Uterus (tissue), 4 donors: ENCODE data around the gene WWOX. TPM values are rescaled to one million over a fixed set of nuclear protein-coding genes. Genes with fewer than 3 reads are reported as not detected.

Experiments used
- DNase-seq, 2 donors: peaks; one replicate each; pipeline ENCODE4 v3.0.0-alpha.2; 2019 to 2020
- H3K27ac ChIP-seq, 2 donors: fragments of 200-600 bp; sonication (generic); 1 replicate in 1 of 2; 2 replicates in 1 of 2; pipeline ENCODE4 v1.5.1; 2016 to 2018
- H3K27me3 ChIP-seq, 2 donors: fragments of 200-600 bp; sonication (generic); one replicate each; pipeline ENCODE4 v1.5.1; 2018 to 2019; ENCODE audit warnings: control low read depth in 1 of 2
- H3K36me3 ChIP-seq, 2 donors: fragments of 200-600 bp; sonication (generic); one replicate each; pipeline ENCODE4 v1.5.1; 2019; ENCODE audit warnings: control low read depth in 1 of 2
- H3K4me1 ChIP-seq, 2 donors: fragments of 200-600 bp; sonication (generic); one replicate each; pipeline ENCODE4 v1.5.1; 2018 to 2019; ENCODE audit warnings: control low read depth in 1 of 2
- H3K4me3 ChIP-seq, 2 donors: fragments of 200-600 bp; sonication (generic); 1 replicate in 1 of 2; 2 replicates in 1 of 2; pipeline ENCODE4 v1.5.1; 2018 to 2019; ENCODE audit warnings: mild to moderate bottlenecking in 1 of 2
- H3K9me3 ChIP-seq, 2 donors: fragments of 200-600 bp; sonication (generic); one replicate each; pipeline ENCODE4 v1.5.1; 2019; ENCODE audit warnings: control low read depth in 1 of 2
- CTCF ChIP-seq, 4 experiments: fragments of 200-600 bp in 2 of 4; fragments of 450-650 bp in 2 of 4; sonication (generic) in 2 of 4; IDR thresholded peaks; one replicate each; pipeline ENCODE4 v1.5.1; 2016 to 2019; ENCODE audit warnings: antibody characterized with exemption in 4 of 4, mild to moderate bottlenecking in 2 of 4, moderate library complexity in 1 of 4
- POLR2A ChIP-seq, 2 donors: fragments of 450-650 bp; IDR thresholded peaks; one replicate each; pipeline ENCODE4 v1.6.1; 2016; ENCODE audit warnings: antibody characterized with exemption in 2 of 2, mild to moderate bottlenecking in 1 of 2, moderate library complexity in 1 of 2
- intact Hi-C: fragments of 100-400 bp; cut with DNase I; formaldehyde crosslinking; loops from one replicate; pipeline ENCODE4 v1.15.1; 2023; ENCODE audit warnings: low total_unique reads
- total RNA-seq, 4 donors: library from RNA; depleted of rRNA in 3 of 4; stranded (reverse); fragments of >200 nt in 3 of 4; gene quantifications; one replicate each; pipeline versions ENCODE4 v1.1.0 to v1.2.4, GENCODE V29; 2014 to 2023
- donor health status: DM: yes; HTN: yes; CAD: no.

The WWOX gene
- total RNA-seq, 4 donors from 2014 or later: 34.1 to 99.9 (median 55.8) TPM

- Histone ChIP-seq H3K4me3 (no peak overlapping the region), H3K9me3 (no peaks in the 10 kb centered on the region), H3K27me3 (no peaks in the 10 kb centered on the region), H3K27ac (no peak overlapping the region), H3K36me3 (no peaks in the 10 kb centered on the region), H3K4me1 (no peaks in the 10 kb centered on the region)
- DNase-seq: no peak
- intact Hi-C loops: no loop called here
- no peak for TF ChIP-seq CTCF (IDR thresholded peaks at IDR 0.05)
- no peak for TF ChIP-seq POLR2A (IDR thresholded peaks at IDR 0.05)
These were observed 752.7 kb downstream of the WWOX start for GRCh38 chr16:78852081-78852635.

GRCh38 chr16:78862022-78862421 is 762.6 kb downstream of the WWOX start:
- Histone ChIP-seq H3K27me3 (no peaks in the 10 kb centered on the region), H3K27ac (no peak overlapping the region), H3K36me3 (no peaks in the 10 kb centered on the region), H3K4me1 (no peaks in the 10 kb centered on the region), H3K4me3 (no peak overlapping the region), H3K9me3 (no peaks in the 10 kb centered on the region)
- TF ChIP-seq POLR2A (IDR thresholded peaks at IDR 0.05): no peak
- intact Hi-C loops: no loop called here
- no peak for DNase-seq

GRCh38 chr16:78866521-78866920 is 767.1 kb downstream of the WWOX start:
- intact Hi-C loops: no loop called here
- H3K4me1 ChIP-seq: no peaks in the 10 kb centered on the region
- no peak for TF ChIP-seq POLR2A (IDR thresholded peaks at IDR 0.05)
- no peak for TF ChIP-seq CTCF (IDR thresholded peaks at IDR 0.05)
- H3K9me3 ChIP-seq: no peaks in the 10 kb centered on the region
- no peaks in the 10 kb centered on the region for H3K36me3 ChIP-seq
- no peaks in the 10 kb centered on the region for H3K27me3 ChIP-seq
- DNase-seq: no peak
- H3K4me3 ChIP-seq: no peak overlapping the region
- H3K27ac ChIP-seq: no peak overlapping the region

GRCh38 chr16:78869492-78869891 is 770.0 kb downstream of the WWOX start:
- DNase-seq: no peak
- intact Hi-C loops: no loop called here
- H3K4me3 ChIP-seq: no peak overlapping the region
- no peaks in the 10 kb centered on the region for H3K9me3 ChIP-seq
- no peaks in the 10 kb centered on the region for H3K27me3 ChIP-seq
- H3K27ac ChIP-seq: no peak overlapping the region
- TF ChIP-seq CTCF (IDR thresholded peaks at IDR 0.05): no peak
- TF ChIP-seq POLR2A (IDR thresholded peaks at IDR 0.05): no peak
- no peaks in the 10 kb centered on the region for H3K4me1 ChIP-seq
- no peaks in the 10 kb centered on the region for H3K36me3 ChIP-seq

DNA sequence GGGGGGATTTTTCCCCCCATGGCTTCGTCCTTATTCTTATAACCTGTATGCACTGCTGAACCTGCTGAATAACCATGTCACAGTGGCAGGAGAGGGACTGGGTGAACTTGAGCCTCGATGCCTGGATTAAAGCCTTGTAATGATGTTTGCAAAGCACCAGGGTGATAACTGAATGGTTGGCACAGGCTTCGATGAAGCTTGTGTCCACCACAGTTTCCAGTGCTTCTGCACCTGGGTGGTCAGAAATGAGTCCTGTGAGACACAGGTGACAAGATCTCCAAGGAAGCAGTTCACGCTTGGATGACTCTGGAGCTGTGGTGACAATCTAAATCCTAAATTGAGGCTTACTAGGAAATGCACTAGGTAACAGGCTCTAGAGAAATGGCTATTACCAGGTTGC is 771.8 kb downstream of the WWOX start:
- intact Hi-C loops: no loop called here
- no peak for TF ChIP-seq POLR2A (IDR thresholded peaks at IDR 0.05)
- no peak for TF ChIP-seq CTCF (IDR thresholded peaks at IDR 0.05)
- no peak for DNase-seq
- Histone ChIP-seq H3K4me3 (no peak overlapping the region), H3K27ac (no peak overlapping the region), H3K36me3 (no peaks in the 10 kb centered on the region), H3K27me3 (no peaks in the 10 kb centered on the region), H3K9me3 (no peaks in the 10 kb centered on the region), H3K4me1 (no peaks in the 10 kb centered on the region)

- no peak for DNase-seq
- H3K9me3 ChIP-seq: no peaks in the 10 kb centered on the region
- no peaks in the 10 kb centered on the region for H3K4me1 ChIP-seq
- no peak overlapping the region for H3K27ac ChIP-seq
- H3K36me3 ChIP-seq: no peaks in the 10 kb centered on the region
- H3K27me3 ChIP-seq: no peaks in the 10 kb centered on the region
- TF ChIP-seq POLR2A (IDR thresholded peaks at IDR 0.05) (no peak), CTCF (IDR thresholded peaks at IDR 0.05) (no peak)
- intact Hi-C loops: no loop called here
- H3K4me3 ChIP-seq: no peak overlapping the region
These were observed 777.2 kb downstream of the WWOX start for GRCh38 chr16:78876671-78877070.
